ENCODE results near the gene SLC9A9.

- TF ChIP-seq CTCF (IDR thresholded peaks at IDR 0.05; ENCODE audit: insufficient read depth, low read length) (no peak), POLR2AphosphoS5 (IDR thresholded peaks at IDR 0.05; ENCODE audit: low read depth) (no peak), GABPA (IDR thresholded peaks at IDR 0.05; ENCODE audit: low read depth) (no peak)
Measured at GRCh38 chr3:143361589-143361988, 486.7 kb downstream of the SLC9A9 start.

Measured in HL-60 (cell line).